GM19043 (cell line): ENCODE measurements around the gene OPCML.

Experiments
- ATAC-seq: cut with Tn5 transposase; IDR thresholded peaks from one replicate; pipeline ENCODE4 v1.9.1; 2021; ENCODE audit warnings: low read depth; ENCODE audit not compliant: unreplicated experiment

OPCML gene

GRCh38 chr11:133506023-133506422 is 26.3 kb downstream of the OPCML start:
- peak; percentile 85 for ATAC-seq

GRCh38 chr11:133504906-133505305 is 27.4 kb downstream of the OPCML start:
- no peak for ATAC-seq

GRCh38 chr11:133503776-133504175 is 28.5 kb downstream of the OPCML start:
- ATAC-seq: no peak

GRCh38 chr11:133503236-133503635 is 29.1 kb downstream of the OPCML start:
- no peak for ATAC-seq

- ATAC-seq: no peak
These were observed 30.4 kb downstream of the OPCML start for GRCh38 chr11:133501643-133502539.

- ATAC-seq: no peak
These were observed 31.4 kb downstream of the OPCML start for GRCh38 chr11:133500936-133501335.

- ATAC-seq: no peak
These were observed 31.9 kb downstream of the OPCML start for GRCh38 chr11:133500435-133500834.

- ATAC-seq: no peak
These were observed 33.3 kb downstream of the OPCML start for GRCh38 chr11:133498969-133499368.

GRCh38 chr11:133497477-133498140 is 34.7 kb downstream of the OPCML start:
- no peak for ATAC-seq

GRCh38 chr11:133492895-133493294 is 39.4 kb downstream of the OPCML start:
- no peak for ATAC-seq

- ATAC-seq: no peak
These were observed 40.5 kb downstream of the OPCML start for GRCh38 chr11:133491680-133492383.

- ATAC-seq: no peak
These were observed 51.6 kb downstream of the OPCML start for GRCh38 chr11:133480722-133481121.

GRCh38 chr11:133479209-133479608 is 53.1 kb downstream of the OPCML start:
- ATAC-seq: no peak

GRCh38 chr11:133477251-133477625 is 55.1 kb downstream of the OPCML start:
- no peak for ATAC-seq

- ATAC-seq: no peak
These were observed 55.6 kb downstream of the OPCML start for GRCh38 chr11:133476570-133477250.

GRCh38 chr11:133474461-133474860 is 57.8 kb downstream of the OPCML start:
- ATAC-seq: no peak

GRCh38 chr11:133467686-133468085 is 64.6 kb downstream of the OPCML start:
- ATAC-seq: no peak

GRCh38 chr11:133443206-133443747 is 89.0 kb downstream of the OPCML start:
- ATAC-seq: no peak

- no peak for ATAC-seq
These were observed 90.2 kb downstream of the OPCML start for GRCh38 chr11:133441964-133442660.

- ATAC-seq: no peak
These were observed 106.3 kb downstream of the OPCML start for GRCh38 chr11:133425992-133426391.
